Mammary epithelial cell (primary cell): Measurements from ENCODE around the gene GGT5.

Experiments
- CTCF ChIP-seq, 2 donors: IDR thresholded peaks in 1 of 2; conservative IDR thresholded peaks in 1 of 2; 2 replicates each; pipeline ENCODE4 v1.5.1; 2011 to 2012; ENCODE audit warnings: inconsistent platforms in 2 of 2, low read length in 2 of 2, mild to moderate bottlenecking in 2 of 2, control low read depth in 1 of 2, low read depth in 1 of 2; ENCODE audit not compliant: insufficient read depth in 1 of 2; ENCODE audit errors: extremely low read depth in 1 of 2
- EZH2 ChIP-seq: IDR thresholded peaks from 2 replicates; pipeline ENCODE4 v1.6.1; 2012; ENCODE audit warnings: low read length, inconsistent platforms, borderline replicate concordance

GRCh38 chr22:24201681-24202614, 42.9 kb downstream of the GGT5 start:
- TF ChIP-seq CTCF (conservative IDR thresholded peaks at IDR 0.05 in 1 of 2, IDR thresholded peaks at IDR 0.05 in 1 of 2; ENCODE audit: extremely low read depth in 1 of 2, insufficient read depth in 1 of 2, low read depth in 1 of 2, low read length in 2 of 2): no peak
- no peak for TF ChIP-seq EZH2
